ENCODE measurements around the gene CAPRIN1.

DNA sequence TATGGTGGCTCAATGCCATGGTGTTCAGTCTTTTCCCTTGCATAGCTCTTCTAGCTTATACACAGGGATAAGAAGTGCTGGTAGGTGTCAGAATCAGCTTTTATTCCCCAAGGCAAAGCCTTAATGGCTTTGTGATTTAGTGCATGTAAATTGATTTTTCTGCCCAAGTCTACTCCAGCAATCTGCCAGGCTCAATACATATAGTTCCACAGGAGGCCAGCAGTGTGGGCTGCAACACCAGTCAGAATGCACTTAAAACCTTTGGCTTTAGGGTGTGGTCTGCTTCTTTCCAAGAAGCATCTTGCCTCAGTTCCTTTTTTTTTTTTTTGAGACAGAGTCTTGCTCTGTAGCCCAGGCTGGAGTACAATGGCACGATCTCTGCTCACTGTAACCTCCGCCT lies 14.5 kb upstream of the CAPRIN1 start:
- no peak for TF ChIP-seq GATA2 (IDR thresholded peaks at IDR 0.05; ENCODE audit: low read depth, low read length)
- no peak for TF ChIP-seq GATA3 (IDR thresholded peaks at IDR 0.05; ENCODE audit: low read depth, low read length)
